IgD-negative memory B cell (primary cell): ENCODE results near the gene RWDD1. TPM values are rescaled to one million over a fixed set of nuclear protein-coding genes. Genes with fewer than 3 reads are reported as not detected.

Source experiments
- H3K27ac Mint-ChIP-seq, 3 donors: one replicate each; pipeline ENCODE4 v1.8.0; 2020 to 2022; ENCODE audit warnings: mild to moderate bottlenecking in 3 of 3, mixed read lengths in 3 of 3, moderate library complexity in 1 of 3
- H3K27me3 Mint-ChIP-seq: one replicate; pipeline ENCODE4 v1.8.0; 2021; ENCODE audit warnings: mixed read lengths
- H3K36me3 Mint-ChIP-seq: one replicate; pipeline ENCODE4 v1.8.0; 2020; ENCODE audit warnings: mild to moderate bottlenecking, mixed read lengths
- H3K4me1 Mint-ChIP-seq, 3 donors: one replicate each; pipeline ENCODE4 v1.8.0; 2020 to 2022; ENCODE audit warnings: mixed read lengths in 3 of 3, mild to moderate bottlenecking in 1 of 3
- H3K4me3 Mint-ChIP-seq, 4 donors: one replicate each; pipeline ENCODE4 v1.8.0; 2020 to 2022; ENCODE audit warnings: mild to moderate bottlenecking in 4 of 4, mixed read lengths in 4 of 4, moderate library complexity in 3 of 4
- H3K9me3 Mint-ChIP-seq, 3 donors: one replicate each; pipeline ENCODE4 v1.8.0; 2020 to 2021; ENCODE audit warnings: mixed read lengths in 3 of 3, mild to moderate bottlenecking in 1 of 3
- polyA plus RNA-seq: library from polyadenylated mRNA; unstranded; fragments of 300-500 nt; fragmentation: Illumina TruSeq; gene quantifications from one replicate; pipeline ENCODE4 v1.2.3, GENCODE V29; 2021

RWDD1 gene
- polyA plus RNA-seq, 1 donor from 2014 or later, result 52.3 TPM

- Mint-ChIP-seq H3K4me3 (no peak overlapping the region), H3K36me3 (no peaks in the 10 kb centered on the region), H3K9me3 (no peaks in the 10 kb centered on the region), H3K27ac (no peak overlapping the region), H3K4me1 (no peaks in the 10 kb centered on the region), H3K27me3 (peaks cover 5% of the 10 kb centered on the region)
Observed at GRCh38 chr6:116547358-116547757, 23.9 kb upstream of the RWDD1 start.

DNA sequence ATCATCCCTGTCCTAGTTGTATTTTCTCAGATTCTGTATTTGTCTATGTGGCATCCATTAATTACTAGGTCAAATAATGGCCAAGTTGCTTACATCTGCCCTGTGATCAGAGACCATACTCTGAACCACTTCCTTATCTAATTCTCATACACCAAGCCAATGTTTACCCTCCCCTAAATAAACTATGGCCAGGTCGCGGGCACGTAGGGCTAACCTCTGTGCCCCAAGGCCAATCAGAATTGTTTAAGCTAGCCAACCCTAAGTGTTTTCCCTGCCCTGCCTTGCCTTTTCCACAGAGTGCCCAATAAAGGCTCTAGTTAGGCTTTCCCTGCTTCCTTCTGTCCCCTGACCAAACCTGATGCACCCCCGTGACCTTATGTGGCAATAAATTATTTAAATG, 20.5 kb upstream of the RWDD1 start:
- Mint-ChIP-seq H3K4me1 (no peaks in the 10 kb centered on the region), H3K27ac (no peak overlapping the region), H3K36me3 (no peaks in the 10 kb centered on the region), H3K9me3 (no peaks in the 10 kb centered on the region), H3K27me3 (peaks cover 8% of the 10 kb centered on the region), H3K4me3 (no peak overlapping the region)

GRCh38 chr6:116553451-116553850, 17.9 kb upstream of the RWDD1 start, which contains the start of gene CALHM4:
CALHM4 (plus strand) TSS chr6:116553751; CDS start chr6:116553794, 43 bp downstream.
- peaks cover 1% of the 10 kb centered on the region for H3K36me3 Mint-ChIP-seq
- H3K9me3 Mint-ChIP-seq, result no peaks in the 10 kb centered on the region
- no peak within 1 kb of the TSS for H3K27ac Mint-ChIP-seq
- no peak within 1 kb of the TSS for H3K4me3 Mint-ChIP-seq
- H3K4me1 Mint-ChIP-seq, result no peaks in the 10 kb centered on the region
- H3K27me3 Mint-ChIP-seq, result peaks cover 9% of the 10 kb centered on the region

GRCh38 chr6:116556065-116556464, 15.2 kb upstream of the RWDD1 start:
- peaks cover 8% of the 10 kb centered on the region for H3K27me3 Mint-ChIP-seq
- H3K27ac Mint-ChIP-seq, result no peak overlapping the region
- no peak overlapping the region for H3K4me3 Mint-ChIP-seq
- no peaks in the 10 kb centered on the region for H3K4me1 Mint-ChIP-seq
- no peaks in the 10 kb centered on the region for H3K9me3 Mint-ChIP-seq
- H3K36me3 Mint-ChIP-seq, result peaks cover 1% of the 10 kb centered on the region

- Mint-ChIP-seq H3K4me3 (no peak overlapping the region), H3K9me3 (no peaks in the 10 kb centered on the region), H3K27me3 (peaks cover 6% of the 10 kb centered on the region), H3K27ac (no peak overlapping the region), H3K4me1 (no peaks in the 10 kb centered on the region), H3K36me3 (peaks cover 1% of the 10 kb centered on the region)
Observed at GRCh38 chr6:116556814-116557415, 14.4 kb upstream of the RWDD1 start.

- H3K27me3 Mint-ChIP-seq, result peaks cover 6% of the 10 kb centered on the region
- H3K36me3 Mint-ChIP-seq, result peaks cover 4% of the 10 kb centered on the region
- no peak overlapping the region for H3K27ac Mint-ChIP-seq
- no peaks in the 10 kb centered on the region for H3K4me1 Mint-ChIP-seq
- H3K9me3 Mint-ChIP-seq, result no peaks in the 10 kb centered on the region
- H3K4me3 Mint-ChIP-seq, result no peak overlapping the region
Observed at GRCh38 chr6:116557893-116558292, 13.4 kb upstream of the RWDD1 start.

- Mint-ChIP-seq H3K4me1 (no peaks in the 10 kb centered on the region), H3K36me3 (peaks cover 4% of the 10 kb centered on the region), H3K9me3 (no peaks in the 10 kb centered on the region), H3K4me3 (no peak overlapping the region), H3K27ac (no peak overlapping the region), H3K27me3 (peaks cover 8% of the 10 kb centered on the region)
Observed at GRCh38 chr6:116560130-116560529, 11.2 kb upstream of the RWDD1 start.

DNA sequence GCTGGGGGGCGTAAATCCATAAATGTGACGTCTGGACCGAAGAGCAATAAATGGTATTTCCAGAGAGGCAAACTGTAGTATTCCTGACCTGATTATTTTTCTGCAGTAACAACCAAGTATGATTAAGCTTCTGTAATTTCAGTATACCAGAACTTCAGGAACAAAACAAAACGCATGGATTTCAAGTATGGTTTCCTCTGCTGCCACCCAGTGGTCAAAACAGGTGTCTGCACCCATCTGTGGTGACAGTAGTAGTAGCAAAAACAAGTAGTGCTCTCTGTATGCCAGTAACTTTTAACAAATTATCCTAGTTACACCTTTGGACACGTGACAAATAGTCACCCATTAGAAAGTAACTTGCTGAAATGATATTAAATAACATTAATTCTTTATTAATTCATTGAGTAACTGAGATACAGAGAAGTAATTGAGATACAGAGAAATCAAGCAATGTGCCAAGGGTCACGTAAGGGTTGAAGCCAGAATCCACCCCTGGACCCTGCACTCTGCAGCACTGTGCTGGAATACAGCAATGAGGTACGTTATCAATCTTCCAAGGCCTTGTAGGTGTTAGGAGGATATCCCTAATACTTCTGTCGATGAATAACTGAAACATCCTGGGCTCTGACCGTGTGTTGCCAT, 9.8 kb upstream of the RWDD1 start:
- Mint-ChIP-seq H3K27ac (no peak overlapping the region), H3K4me1 (no peaks in the 10 kb centered on the region), H3K9me3 (no peaks in the 10 kb centered on the region), H3K36me3 (peaks cover 3% of the 10 kb centered on the region), H3K4me3 (no peak overlapping the region), H3K27me3 (peaks cover 6% of the 10 kb centered on the region)

DNA sequence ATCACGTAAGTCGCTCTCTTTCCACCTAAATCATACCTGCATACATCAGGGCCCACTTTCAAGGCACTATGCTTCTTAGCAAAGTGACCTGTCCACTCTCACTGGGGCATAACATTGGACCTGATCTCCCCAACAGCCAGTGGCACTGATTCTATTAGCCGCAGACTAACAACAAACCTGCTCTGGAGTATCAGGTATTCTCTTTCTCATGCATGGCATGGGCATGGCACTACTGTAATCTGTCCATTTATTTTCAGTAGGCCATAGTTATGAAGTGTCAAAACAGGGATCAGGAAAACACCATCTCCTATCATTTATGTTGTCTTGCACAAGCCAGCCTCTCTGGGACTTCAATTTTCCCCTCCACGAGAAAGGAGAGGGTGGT, 9.3 kb upstream of the RWDD1 start:
- H3K36me3 Mint-ChIP-seq, result peaks cover 3% of the 10 kb centered on the region
- H3K4me3 Mint-ChIP-seq, result no peak overlapping the region
- no peaks in the 10 kb centered on the region for H3K9me3 Mint-ChIP-seq
- H3K27ac Mint-ChIP-seq, result no peak overlapping the region
- H3K27me3 Mint-ChIP-seq, result peaks cover 6% of the 10 kb centered on the region
- no peaks in the 10 kb centered on the region for H3K4me1 Mint-ChIP-seq

DNA sequence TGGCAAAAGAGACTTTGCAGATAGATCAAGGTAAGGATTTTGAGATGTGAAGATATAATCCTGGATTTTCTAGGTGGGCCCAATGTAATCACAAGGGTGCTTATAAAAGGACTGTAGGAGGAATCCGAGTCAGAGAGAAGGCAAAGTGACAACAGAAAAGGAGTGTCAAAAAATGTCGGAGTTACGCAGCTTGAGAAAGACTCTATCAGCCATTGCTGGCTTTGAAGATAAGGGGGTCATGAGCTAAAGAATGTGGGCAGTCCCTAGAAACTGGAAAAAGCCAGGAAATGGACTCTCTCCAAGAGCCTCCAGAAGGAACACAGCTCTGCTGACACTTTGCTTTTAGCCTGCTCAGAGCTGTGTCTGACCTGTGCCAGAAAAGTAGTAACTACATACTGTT, 8.7 kb upstream of the RWDD1 start:
- H3K27me3 Mint-ChIP-seq, result peaks cover 6% of the 10 kb centered on the region
- H3K27ac Mint-ChIP-seq, result no peak overlapping the region
- peaks cover 3% of the 10 kb centered on the region for H3K36me3 Mint-ChIP-seq
- no peaks in the 10 kb centered on the region for H3K4me1 Mint-ChIP-seq
- H3K4me3 Mint-ChIP-seq, result no peak overlapping the region
- H3K9me3 Mint-ChIP-seq, result peaks cover 0 to under 1% (median 0%) of the 10 kb centered on the region in 3 donors

- Mint-ChIP-seq H3K9me3 (peaks cover 0 to 1% (median 0%) of the 10 kb centered on the region in 3 donors), H3K36me3 (peaks cover 3% of the 10 kb centered on the region), H3K4me3 (peak overlapping the region in 1 of 4 donors; percentile 25), H3K27ac (peak overlapping the region in 1 of 3 donors; percentile 49), H3K27me3 (peaks cover 6% of the 10 kb centered on the region), H3K4me1 (peaks cover 0 to 2% (median 1%) of the 10 kb centered on the region in 3 donors)
Observed at GRCh38 chr6:116563830-116564229, 7.5 kb upstream of the RWDD1 start.

DNA sequence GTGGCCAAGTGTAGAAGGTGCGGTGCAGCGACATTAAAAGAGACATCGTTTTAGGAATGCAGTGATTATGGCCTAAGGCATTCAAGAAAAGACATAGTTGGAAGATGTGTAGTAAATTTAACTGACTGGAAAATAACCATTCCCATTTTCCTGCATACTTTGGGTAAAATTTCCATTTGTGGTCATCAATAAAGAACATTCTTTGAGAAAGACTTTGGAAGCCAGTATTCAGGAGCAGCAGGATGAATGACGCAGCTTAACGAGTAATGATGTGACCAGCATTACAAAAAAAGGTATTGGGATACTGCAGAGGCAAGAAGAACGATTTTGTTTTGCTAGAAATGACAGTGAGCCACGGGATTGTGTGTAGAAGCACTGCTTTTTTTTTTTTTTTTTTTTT, 7.0 kb upstream of the RWDD1 start:
- Mint-ChIP-seq H3K27ac (peak overlapping the region in 1 of 3 donors; percentile 49), H3K4me3 (peak overlapping the region in 2 of 4 donors; percentile 16 to 25), H3K36me3 (peaks cover 3% of the 10 kb centered on the region), H3K9me3 (peaks cover 0 to 1% (median 0%) of the 10 kb centered on the region in 3 donors), H3K4me1 (peaks cover 0 to 6% (median 6%) of the 10 kb centered on the region in 3 donors), H3K27me3 (peaks cover 6% of the 10 kb centered on the region)

- H3K36me3 Mint-ChIP-seq, result peaks cover 3% of the 10 kb centered on the region
- peak overlapping the region in 1 of 4 donors; percentile 68 for H3K4me3 Mint-ChIP-seq
- H3K9me3 Mint-ChIP-seq, result peaks cover 0 to 1% (median 0%) of the 10 kb centered on the region in 3 donors
- H3K27ac Mint-ChIP-seq, result no peak overlapping the region
- H3K4me1 Mint-ChIP-seq, result peaks cover 4 to 12% (median 10%) of the 10 kb centered on the region in 3 donors
- peaks cover 6% of the 10 kb centered on the region for H3K27me3 Mint-ChIP-seq
Observed at GRCh38 chr6:116564921-116565872, 6.1 kb upstream of the RWDD1 start.

DNA sequence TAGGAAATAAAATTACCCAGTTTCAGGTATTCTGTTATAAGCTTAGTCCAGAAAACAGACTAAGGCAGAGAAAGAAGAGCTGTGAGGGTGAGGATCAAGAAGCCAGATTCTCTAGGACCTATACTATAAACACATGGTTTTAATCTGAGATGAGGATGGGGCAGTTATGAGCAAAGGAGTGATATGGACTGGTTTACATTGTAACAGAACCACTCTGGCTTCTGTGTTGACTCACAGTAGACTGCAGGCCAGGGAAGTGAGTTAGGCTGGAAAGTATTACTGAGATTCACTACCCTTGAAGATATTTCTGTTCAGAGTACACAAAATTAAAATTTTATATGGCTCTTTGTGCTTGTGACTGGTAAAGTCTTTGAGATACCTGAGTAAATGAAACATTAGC, 3.2 kb upstream of the RWDD1 start:
- peaks cover 18 to 28% (median 27%) of the 10 kb centered on the region in 3 donors for H3K4me1 Mint-ChIP-seq
- no peak overlapping the region for H3K27ac Mint-ChIP-seq

More for the DNA sequence above, 3.2 kb upstream of the RWDD1 start:
- Mint-ChIP-seq H3K36me3 (no peaks in the 10 kb centered on the region), H3K27me3 (peaks cover 6% of the 10 kb centered on the region), H3K9me3 (peaks cover 0 to 1% (median 0%) of the 10 kb centered on the region in 3 donors), H3K4me3 (peak overlapping the region in 1 of 4 donors; percentile 31)
